Karpas-422 (cell line): Measurements from ENCODE around the gene TUBA3E. TPM values are rescaled to one million over a fixed set of nuclear protein-coding genes. Genes with fewer than 3 reads are reported as not detected.
A peak's percentile ranks its signal among the peaks of the same experiment; 100 is the strongest.
"Not testable (repeated sequence)": the region's sequence is repeated elsewhere in the genome, so short reads cannot be mapped to it uniquely, and the experiment has no call there.

ENCODE experiments used
- DNase-seq: peaks from one replicate; pipeline ENCODE4 v3.0.0-alpha.2; 2015
- H2AFZ ChIP-seq: fragments of 200-600 bp; sonication (generic); 2 replicates; pipeline ENCODE4 v1.6.1; 2014; ENCODE audit warnings: antibody characterized with exemption, low read length, mixed read lengths
- H3K27ac ChIP-seq: fragments of 200-600 bp; sonication (generic); 2 replicates; pipeline ENCODE4 v1.5.1; 2014; ENCODE audit warnings: mild to moderate bottlenecking, low read length, moderate library complexity
- H3K27me3 ChIP-seq: fragments of 200-600 bp; sonication (generic); 2 replicates; pipeline ENCODE4 v1.6.1; 2014; ENCODE audit warnings: low read length, mixed read lengths
- H3K36me3 ChIP-seq: fragments of 200-600 bp; sonication (generic); 2 replicates; pipeline ENCODE4 v1.6.1; 2014; ENCODE audit warnings: low read length, mixed read lengths; ENCODE audit not compliant: insufficient read depth
- H3K4me1 ChIP-seq: fragments of 200-600 bp; sonication (generic); 2 replicates; pipeline ENCODE4 v1.6.1; 2014; ENCODE audit warnings: mild to moderate bottlenecking, low read length, mixed read lengths
- H3K4me2 ChIP-seq: fragments of 200-600 bp; sonication (generic); 2 replicates; pipeline ENCODE4 v1.6.1; 2014; ENCODE audit warnings: low read length, low read depth, mild to moderate bottlenecking; ENCODE audit not compliant: poor library complexity, severe bottlenecking
- H3K4me3 ChIP-seq: fragments of 200-600 bp; sonication (generic); 2 replicates; pipeline ENCODE4 v1.5.1; 2014; ENCODE audit warnings: mild to moderate bottlenecking, antibody characterized with exemption, low read length, mixed read lengths
- H3K79me2 ChIP-seq: fragments of 200-600 bp; sonication (generic); 2 replicates; pipeline ENCODE4 v1.6.1; 2014; ENCODE audit warnings: mild to moderate bottlenecking, low read length, mixed read lengths
- H3K9ac ChIP-seq: fragments of 200-600 bp; sonication (generic); 2 replicates; pipeline ENCODE4 v1.6.0; 2014; ENCODE audit warnings: low read length
- H3K9me2 ChIP-seq: fragments of 200-600 bp; sonication (generic), shearing (Covaris generic); replicated peaks from 2 replicates; pipeline ENCODE4 v1.6.0; 2014; ENCODE audit warnings: mild to moderate bottlenecking, low read length, moderate library complexity; ENCODE audit not compliant: insufficient read depth
- H3K9me3 ChIP-seq: fragments of 300-700, 200-600 bp; sonication (generic); 2 replicates; pipeline ENCODE4 v1.6.1; 2014; ENCODE audit warnings: low read length, mixed read lengths
- H4K20me1 ChIP-seq: fragments of 200-600 bp; sonication (generic); 2 replicates; pipeline ENCODE4 v1.6.1; 2014; ENCODE audit warnings: mild to moderate bottlenecking, antibody characterized with exemption, low read length, low read depth; ENCODE audit not compliant: insufficient read depth
- total RNA-seq: library from RNA; depleted of rRNA; stranded (reverse); fragments of >200 nt; shearing (Covaris generic); gene quantifications from 2 replicates; pipeline ENCODE4 v1.2.3, GENCODE V29; 2014; ENCODE audit warnings: low replicate concordance

The TUBA3E gene
- total RNA-seq, 1 experiment from 2014 or later: not detected

DNA sequence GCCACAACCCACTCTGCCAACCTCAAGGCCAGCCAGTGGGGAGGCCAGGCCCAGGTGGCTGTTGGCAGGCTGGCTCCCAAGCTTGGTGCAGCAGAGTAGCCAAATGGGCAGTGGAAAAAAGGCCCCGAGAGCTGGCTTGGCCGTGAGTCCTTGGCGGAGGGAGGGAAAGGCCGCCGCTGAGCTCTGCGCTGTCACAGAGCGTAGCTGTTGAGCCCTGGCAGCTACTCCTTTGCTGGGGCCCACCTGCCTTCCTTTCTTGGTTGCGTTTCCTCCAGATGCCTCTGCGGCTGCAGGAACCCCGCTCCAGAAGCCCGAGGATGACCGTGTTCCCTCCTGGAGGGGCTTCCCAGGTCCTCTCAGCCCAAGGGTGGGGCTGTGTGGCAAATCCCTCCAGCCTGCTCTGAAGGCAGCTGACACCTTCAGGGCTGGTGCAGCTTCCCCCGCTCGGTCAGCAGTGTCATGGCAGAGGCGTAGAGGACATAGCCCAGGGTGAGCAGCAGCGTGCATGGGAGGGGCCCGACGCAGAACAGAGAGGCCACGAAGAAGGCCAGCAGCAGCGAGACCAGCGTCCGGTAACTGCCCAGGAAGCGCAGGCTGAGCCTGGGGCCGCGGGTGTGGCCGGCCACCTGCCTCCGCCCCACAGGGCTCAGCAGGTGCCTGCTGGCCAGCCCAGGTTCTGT is 46.0 kb downstream of the TUBA3E start:
- not testable (repeated sequence) for DNase-seq, H2AFZ ChIP-seq, H3K36me3 ChIP-seq, H3K9ac ChIP-seq, H3K79me2 ChIP-seq, H3K9me2 ChIP-seq, H3K4me3 ChIP-seq, H4K20me1 ChIP-seq, H3K27ac ChIP-seq, H3K27me3 ChIP-seq, H3K4me2 ChIP-seq, H3K9me3 ChIP-seq
- H3K4me1 ChIP-seq: peaks cover 27% of the 10 kb centered on the region

DNA sequence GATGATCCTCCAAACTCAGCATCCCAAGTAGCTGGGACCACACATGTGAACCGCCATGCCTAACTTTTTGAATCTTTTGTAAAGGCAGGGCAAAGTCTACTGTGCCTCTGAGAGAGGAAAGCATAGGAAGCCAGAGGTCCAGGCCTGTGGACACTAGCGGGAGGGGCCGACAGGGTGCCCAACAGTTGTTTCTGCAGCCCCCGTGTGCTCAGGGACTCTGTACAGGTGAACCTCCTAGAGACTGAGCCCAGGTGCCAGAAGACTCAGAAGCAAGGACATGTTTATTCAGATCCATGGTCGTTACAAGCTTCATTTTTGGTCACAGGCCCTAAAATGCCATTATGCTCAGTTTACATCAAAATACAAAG is 47.1 kb downstream of the TUBA3E start:
- not testable (repeated sequence) for H2AFZ ChIP-seq, H3K9ac ChIP-seq

DNA sequence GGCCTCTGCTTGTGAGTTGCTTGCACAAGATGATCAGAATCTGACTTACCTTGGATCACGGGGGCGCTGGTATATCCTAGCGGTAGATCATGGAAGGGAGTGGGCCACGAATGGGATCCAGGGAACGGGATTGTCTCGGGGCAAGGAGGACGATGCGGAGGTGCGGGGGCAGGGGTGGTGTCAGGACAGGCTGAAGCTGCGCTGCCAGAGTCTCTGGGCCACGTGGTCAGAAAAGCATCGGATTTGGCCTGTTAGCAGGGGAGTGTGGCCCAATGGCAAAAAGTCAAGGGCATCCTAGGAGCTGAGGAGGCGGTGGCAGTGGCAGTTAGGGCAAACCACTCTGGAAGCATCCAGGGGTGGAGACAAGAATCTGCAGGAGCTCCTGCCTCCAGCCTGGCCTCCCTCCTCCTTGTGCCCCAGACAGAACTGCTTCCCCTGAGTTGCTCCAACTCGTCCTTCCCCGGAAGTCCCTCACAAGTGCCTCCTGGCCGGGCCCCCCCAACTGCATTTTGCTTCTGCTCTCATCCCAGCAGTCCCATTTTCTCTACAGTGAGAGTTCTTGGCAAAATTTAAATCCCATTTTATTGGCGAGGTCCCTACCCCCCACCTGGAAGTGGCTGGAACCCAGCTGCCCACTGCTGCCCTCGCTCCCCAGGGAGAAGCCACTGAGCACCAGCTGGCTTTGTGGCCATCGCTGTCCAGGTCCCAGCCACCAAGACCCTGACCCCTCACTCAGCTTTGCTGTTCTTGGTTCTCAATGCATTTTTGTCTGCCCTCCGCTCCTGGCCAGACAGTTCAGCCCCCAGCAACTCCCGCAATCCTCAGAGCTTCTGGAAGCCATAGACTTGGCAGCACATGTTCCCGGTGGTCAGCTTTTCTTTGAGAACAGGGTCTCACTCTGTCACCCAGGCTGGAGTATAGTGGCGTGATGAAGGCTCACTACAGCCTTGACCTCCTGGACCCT is 47.8 kb downstream of the TUBA3E start:
- Histone ChIP-seq H3K4me3 (no peak overlapping the region), H3K4me2 (no peak overlapping the region), H3K9ac (no peak overlapping the region), H3K27ac (no peak overlapping the region), H4K20me1 (no peaks in the 10 kb centered on the region), H3K27me3 (no peaks in the 10 kb centered on the region), H3K79me2 (no peaks in the 10 kb centered on the region), H3K9me2 (no peaks in the 10 kb centered on the region), H2AFZ (no peak overlapping the region), H3K36me3 (no peaks in the 10 kb centered on the region), H3K9me3 (no peaks in the 10 kb centered on the region), H3K4me1 (peaks cover 17% of the 10 kb centered on the region)
- DNase-seq: no peak

More for the DNA sequence above, 47.1 kb downstream of the TUBA3E start:
- H3K36me3 ChIP-seq, DNase-seq, H3K79me2 ChIP-seq, H3K9me3 ChIP-seq, H4K20me1 ChIP-seq, H3K9me2 ChIP-seq, H3K27ac ChIP-seq, H3K27me3 ChIP-seq, H3K4me3 ChIP-seq, H3K4me2 ChIP-seq: not testable (repeated sequence)
- H3K4me1 ChIP-seq: peaks cover 17% of the 10 kb centered on the region

DNA sequence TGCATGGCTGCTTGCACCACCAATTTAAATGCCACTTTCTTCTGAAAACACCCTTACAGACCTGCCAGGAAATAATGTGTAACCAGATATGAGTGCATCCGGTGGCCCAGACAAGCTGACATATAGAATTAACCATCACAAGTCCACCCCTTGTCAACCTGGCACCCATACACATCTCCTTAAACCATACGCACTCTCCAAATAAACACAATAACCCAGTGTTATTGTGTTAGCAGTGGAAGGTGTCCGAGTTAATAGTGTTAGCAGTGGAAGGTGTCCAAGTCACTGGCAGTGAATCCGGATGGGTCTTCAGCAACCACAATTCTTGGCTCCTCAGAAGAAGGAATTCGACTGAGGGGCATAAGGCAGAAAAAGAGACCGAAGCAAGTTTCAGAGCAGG is 49.7 kb downstream of the TUBA3E start:
- H3K79me2 ChIP-seq, H3K4me2 ChIP-seq, H3K36me3 ChIP-seq, H3K9ac ChIP-seq, H3K4me3 ChIP-seq, H3K9me3 ChIP-seq, H4K20me1 ChIP-seq, H2AFZ ChIP-seq, H3K27me3 ChIP-seq, H3K9me2 ChIP-seq: not testable (repeated sequence)
- peak; percentile 52 for DNase-seq
- peaks cover 17% of the 10 kb centered on the region for H3K4me1 ChIP-seq
- peak overlapping the region; percentile 45; the same call in 1 of the 2 replicates for H3K27ac ChIP-seq

DNA sequence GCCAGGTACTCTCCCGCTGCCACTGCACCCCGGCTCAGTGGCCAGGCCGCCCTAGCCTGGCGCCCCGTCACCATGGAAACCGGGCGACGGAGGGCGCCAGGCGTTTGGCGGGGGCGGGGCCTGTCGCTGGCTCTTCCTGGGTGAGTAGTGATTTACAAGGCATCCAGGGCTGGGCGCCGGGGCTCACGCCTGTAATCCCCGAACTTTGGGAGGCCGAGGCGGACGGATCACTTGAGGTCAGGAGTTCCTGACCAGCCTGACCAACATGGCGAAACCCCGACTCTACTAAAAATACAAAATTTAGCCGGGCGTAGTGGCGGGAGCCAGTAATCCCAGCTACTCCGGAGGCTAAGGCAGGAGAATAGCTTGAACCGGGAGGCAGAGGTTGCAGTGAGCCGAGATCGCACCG is 53.2 kb downstream of the TUBA3E start, which contains the start of gene CCDC74B:
Gene CCDC74B, minus strand, starts transcription at position 107 of the 409 bp plus-strand sequence. CDS start 116 bp downstream, outside the sequence.
- not testable (repeated sequence) for H3K36me3 ChIP-seq
- Histone ChIP-seq H3K4me2 (peak within 1 kb of the TSS; percentile 77), H3K4me3 (peak within 1 kb of the TSS; percentile 61; the same call in 1 of the 2 replicates)

DNA sequence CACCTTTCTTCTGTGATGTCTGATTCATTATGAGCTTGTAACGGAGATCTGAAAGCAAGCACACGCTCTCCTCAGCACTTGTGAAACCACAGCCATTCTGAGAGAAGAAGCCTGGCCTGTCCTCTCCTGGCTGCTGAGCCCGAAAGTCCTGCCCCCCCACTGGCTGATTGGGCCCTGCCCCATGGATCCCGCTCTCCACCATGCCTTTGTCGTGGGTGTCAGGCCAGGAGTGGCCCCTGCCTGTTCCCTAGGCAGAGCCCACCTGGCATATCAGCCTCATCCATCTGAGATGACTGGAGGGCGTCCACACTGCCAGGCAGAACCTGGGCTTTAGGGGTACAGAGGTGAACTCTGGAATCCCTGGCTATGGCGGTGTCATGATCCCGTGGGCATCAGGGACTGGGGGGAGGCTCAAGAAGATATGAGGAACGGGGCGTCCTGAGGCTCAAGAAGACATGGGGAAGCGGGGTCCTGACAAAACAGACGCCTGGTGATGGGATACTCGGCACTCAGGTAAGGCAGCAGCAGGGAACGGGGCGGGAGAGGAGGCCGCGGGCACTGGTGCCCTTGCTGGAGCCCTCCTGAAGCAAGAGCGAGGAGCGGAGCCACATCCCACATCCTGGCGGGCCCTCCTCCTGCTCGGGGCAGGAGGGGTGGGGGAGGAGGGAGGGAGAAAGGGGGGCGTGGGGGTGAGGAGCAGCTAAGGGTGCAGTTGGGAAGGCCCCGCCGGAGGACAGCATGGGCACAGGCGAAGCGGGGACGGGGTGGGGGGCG is 54.8 kb downstream of the TUBA3E start:
- H3K4me2 ChIP-seq, H3K9me3 ChIP-seq, H3K27ac ChIP-seq, H4K20me1 ChIP-seq, H3K4me1 ChIP-seq, H3K79me2 ChIP-seq, H3K27me3 ChIP-seq, H3K9ac ChIP-seq, H2AFZ ChIP-seq, H3K9me2 ChIP-seq, H3K36me3 ChIP-seq, DNase-seq: not testable (repeated sequence)
- H3K4me3 ChIP-seq: 0 out of 2 replicates have a peak overlapping the region, but pooled peaks have one; percentile 15

More for the DNA sequence above, 53.2 kb downstream of the TUBA3E start, which contains the start of gene CCDC74B:
- H4K20me1 ChIP-seq, H3K27me3 ChIP-seq, H3K27ac ChIP-seq, H3K9me2 ChIP-seq, H2AFZ ChIP-seq, H3K79me2 ChIP-seq, H3K9me3 ChIP-seq: not testable (repeated sequence)
- peak within 1 kb of the TSS; percentile 66 for H3K9ac ChIP-seq
- peaks cover 17% of the 10 kb centered on the region for H3K4me1 ChIP-seq
- peak; percentile 87 for DNase-seq

DNA sequence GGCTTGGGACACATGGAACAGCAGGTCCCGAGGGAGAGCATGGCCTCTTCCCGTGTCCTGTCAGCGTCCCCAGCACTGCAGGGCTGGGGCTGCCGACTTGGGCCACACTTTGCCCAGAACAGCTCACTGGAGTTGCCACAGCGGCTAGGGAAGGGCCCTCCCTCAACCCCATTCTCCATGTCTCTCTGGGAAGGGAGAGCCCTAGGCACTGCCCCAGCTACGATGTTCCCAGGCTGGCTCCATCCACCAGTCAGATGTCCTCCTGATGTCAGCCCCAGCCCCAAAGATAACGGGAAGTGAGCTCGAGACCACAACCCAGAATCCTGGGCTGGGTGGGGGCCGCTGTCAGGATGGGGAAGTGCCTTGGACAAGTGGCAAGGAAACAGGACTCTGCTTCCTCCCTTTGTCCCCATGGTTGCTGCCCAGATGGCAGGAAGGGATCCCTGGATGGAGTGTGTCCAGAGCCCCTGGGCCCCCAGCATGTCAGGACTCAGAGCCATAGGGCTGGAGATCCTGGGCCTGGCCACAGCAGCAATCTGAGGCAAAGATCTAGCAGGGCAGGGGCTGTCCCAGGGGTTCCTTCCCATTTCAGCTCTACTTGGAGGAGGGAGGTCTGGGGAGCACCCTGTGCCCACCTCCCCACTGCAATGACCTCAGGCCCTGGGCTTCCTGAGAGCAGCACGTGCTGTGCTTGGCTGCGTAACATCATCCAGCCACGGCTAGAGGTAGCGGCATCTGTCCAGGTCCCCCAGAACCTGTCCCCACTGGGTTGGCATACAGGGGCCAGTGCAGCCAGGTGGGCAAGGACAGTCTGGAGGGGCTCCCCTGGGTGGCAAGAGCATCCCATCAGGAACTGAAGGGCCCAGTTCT is 55.6 kb downstream of the TUBA3E start:
- H3K9me2 ChIP-seq, H3K36me3 ChIP-seq, H2AFZ ChIP-seq, H3K9me3 ChIP-seq, H4K20me1 ChIP-seq, H3K27ac ChIP-seq, H3K4me1 ChIP-seq, H3K9ac ChIP-seq, H3K4me2 ChIP-seq, H3K4me3 ChIP-seq, H3K27me3 ChIP-seq, H3K79me2 ChIP-seq, DNase-seq: not testable (repeated sequence)
